Rectal smooth muscle tissue (tissue), 1 donor: ENCODE measurements around the gene DDI1.

Source experiments
- H3K27ac ChIP-seq: one replicate; pipeline ENCODE4 v1.7.0; 2013; ENCODE audit warnings: low read depth, low read length, inconsistent platforms
- H3K27me3 ChIP-seq: one replicate; pipeline ENCODE4 v1.7.0; 2013; ENCODE audit warnings: low read length; ENCODE audit not compliant: control insufficient read depth, insufficient read depth
- H3K36me3 ChIP-seq: one replicate; pipeline ENCODE4 v1.7.0; 2013; ENCODE audit warnings: low read length; ENCODE audit not compliant: control insufficient read depth, insufficient read depth
- H3K4me1 ChIP-seq: one replicate; pipeline ENCODE4 v1.7.0; 2013; ENCODE audit warnings: low read length; ENCODE audit not compliant: control insufficient read depth, insufficient read depth
- H3K4me3 ChIP-seq: one replicate; pipeline ENCODE4 v1.7.0; 2013; ENCODE audit warnings: low read length
- H3K9ac ChIP-seq: one replicate; pipeline ENCODE4 v1.7.0; 2013; ENCODE audit warnings: low read length

The DDI1 gene

DNA sequence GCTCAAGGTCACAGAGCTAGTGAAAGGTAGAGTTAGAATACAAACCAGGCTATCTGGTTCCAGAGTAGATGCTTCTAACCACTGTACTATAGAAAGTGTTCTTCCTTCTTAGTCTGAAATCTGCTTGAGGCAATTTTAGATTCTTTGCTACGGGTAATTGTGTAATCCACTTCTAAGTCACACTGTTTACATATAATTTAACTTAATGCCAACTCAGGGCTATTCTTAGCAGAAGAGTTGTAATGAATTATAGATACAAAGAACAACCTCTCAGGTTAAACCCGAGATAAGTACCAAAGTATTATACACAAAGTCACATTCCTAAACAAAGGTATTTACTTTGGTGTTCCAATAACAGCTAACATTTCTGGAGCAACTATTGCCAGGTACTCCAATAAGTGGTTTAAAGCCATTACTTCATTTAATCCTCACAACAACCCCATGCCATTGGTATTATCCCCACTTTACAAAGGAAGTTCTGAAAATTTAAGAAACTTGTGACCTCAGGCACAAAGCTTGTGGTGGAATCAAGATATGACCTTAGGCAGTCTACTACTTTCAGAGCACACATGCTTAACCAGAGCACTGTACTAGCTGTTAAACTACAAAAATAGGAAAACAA is 31.1 kb upstream of the DDI1 start:
- no peaks in the 10 kb centered on the region for H3K36me3 ChIP-seq
- H3K4me3 ChIP-seq, result no peak overlapping the region
- no peaks in the 10 kb centered on the region for H3K27me3 ChIP-seq

DNA sequence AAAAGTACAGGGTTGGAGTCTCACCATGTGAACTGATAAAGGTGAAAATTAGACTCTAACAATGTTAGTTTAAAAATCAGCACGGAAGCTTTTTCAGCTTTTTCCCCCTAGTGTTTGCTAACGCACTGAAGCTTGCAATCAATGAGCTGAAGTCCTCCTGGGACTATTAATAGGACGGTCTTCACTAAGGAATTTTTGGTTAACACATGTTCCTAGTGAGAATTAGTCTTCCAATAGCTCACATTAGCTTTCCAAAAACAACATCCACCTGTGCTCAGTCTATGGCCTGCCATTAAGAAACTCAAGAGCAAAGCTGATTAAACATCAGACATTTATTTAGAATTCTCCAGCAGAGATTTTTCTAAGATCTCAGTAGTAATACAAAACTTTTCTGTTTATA is 26.7 kb upstream of the DDI1 start:
- Histone ChIP-seq H3K4me1 (no peaks in the 10 kb centered on the region), H3K4me3 (no peak overlapping the region), H3K27me3 (no peaks in the 10 kb centered on the region), H3K9ac (no peak overlapping the region), H3K36me3 (no peaks in the 10 kb centered on the region), H3K27ac (no peak overlapping the region)

More for the DNA sequence above, 31.1 kb upstream of the DDI1 start:
- Histone ChIP-seq H3K9ac (no peak overlapping the region), H3K4me1 (no peaks in the 10 kb centered on the region), H3K27ac (no peak overlapping the region)

DNA sequence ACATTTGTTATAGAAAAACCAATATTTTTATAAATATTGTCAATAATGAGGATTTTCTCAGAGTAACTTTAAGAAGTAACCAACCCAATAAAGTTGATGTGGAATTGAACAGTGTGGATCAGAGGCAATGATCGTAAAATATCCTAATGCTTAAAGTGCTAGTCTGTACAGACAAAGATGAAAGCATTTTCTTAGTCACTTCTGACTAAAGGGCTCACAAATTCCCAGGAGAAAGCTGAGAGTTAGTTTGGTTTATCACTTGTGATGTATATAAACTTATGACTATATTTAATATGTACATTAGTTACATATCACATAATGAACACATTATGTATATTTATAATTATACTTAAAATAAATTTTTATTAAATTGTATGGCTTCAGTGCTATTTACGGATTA is 25.4 kb upstream of the DDI1 start:
- Histone ChIP-seq H3K4me3 (no peak overlapping the region), H3K9ac (no peak overlapping the region), H3K36me3 (no peaks in the 10 kb centered on the region), H3K27ac (no peak overlapping the region), H3K4me1 (no peaks in the 10 kb centered on the region), H3K27me3 (no peaks in the 10 kb centered on the region)

DNA sequence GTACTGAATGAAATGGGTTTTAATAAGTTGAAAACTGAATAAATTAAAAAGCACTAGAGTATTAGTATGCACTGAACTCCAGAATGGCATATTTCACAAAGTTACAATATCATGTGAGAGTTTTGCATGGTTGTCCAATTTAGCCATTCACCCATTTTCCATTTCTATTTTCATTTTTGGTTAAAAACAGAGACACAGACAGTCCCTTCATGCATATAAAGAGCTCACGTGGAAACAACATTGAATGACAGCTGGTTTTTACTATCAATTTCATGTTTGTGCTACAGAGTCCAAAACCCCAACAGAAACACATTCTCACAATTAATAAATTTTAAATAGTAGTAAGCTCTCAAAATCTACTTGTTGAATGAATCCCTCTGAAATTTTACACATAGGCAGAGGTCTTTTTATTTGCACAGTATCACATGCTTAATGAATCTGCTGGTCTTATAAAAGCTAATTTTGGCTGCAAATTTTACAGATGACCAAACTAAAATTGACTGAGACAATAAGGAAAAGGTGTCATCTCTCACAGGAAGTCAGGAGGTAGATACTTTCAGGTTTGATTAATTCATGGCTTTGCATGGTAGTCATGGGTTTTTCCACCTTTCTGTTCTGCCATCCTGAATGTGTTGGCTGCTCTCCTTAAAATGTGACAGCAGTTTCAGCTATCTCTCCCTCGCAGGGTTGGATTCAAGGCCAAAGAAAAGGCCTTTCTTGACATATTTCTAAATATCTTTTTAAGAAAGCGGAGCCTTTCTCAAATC is 20.6 kb upstream of the DDI1 start:
- no peaks in the 10 kb centered on the region for H3K36me3 ChIP-seq
- H3K9ac ChIP-seq, result no peak overlapping the region
- H3K4me3 ChIP-seq, result no peak overlapping the region
- H3K4me1 ChIP-seq, result no peaks in the 10 kb centered on the region
- H3K27me3 ChIP-seq, result no peaks in the 10 kb centered on the region
- no peak overlapping the region for H3K27ac ChIP-seq

DNA sequence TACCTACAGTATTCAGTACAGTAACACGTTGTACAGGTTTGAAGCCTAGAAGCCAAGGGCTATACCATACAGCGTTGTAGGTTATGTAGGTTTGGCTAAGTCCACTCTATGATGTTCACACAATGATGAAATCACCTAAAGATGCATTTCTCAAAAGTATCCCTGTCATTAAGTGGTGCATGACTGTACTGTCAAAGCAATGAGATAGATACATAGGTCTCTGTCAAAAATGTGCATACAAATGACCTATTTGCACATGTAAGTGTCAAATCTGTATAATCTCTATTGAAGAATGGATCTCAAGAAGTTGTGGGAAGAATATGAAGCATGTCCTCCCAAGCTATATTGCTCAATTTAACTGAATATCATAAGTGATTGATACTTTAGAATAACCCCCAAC is 11.9 kb upstream of the DDI1 start:
- no peaks in the 10 kb centered on the region for H3K4me1 ChIP-seq
- H3K36me3 ChIP-seq, result no peaks in the 10 kb centered on the region
- no peaks in the 10 kb centered on the region for H3K27me3 ChIP-seq
- no peak overlapping the region for H3K9ac ChIP-seq
- H3K27ac ChIP-seq, result no peak overlapping the region
- no peak overlapping the region for H3K4me3 ChIP-seq

DNA sequence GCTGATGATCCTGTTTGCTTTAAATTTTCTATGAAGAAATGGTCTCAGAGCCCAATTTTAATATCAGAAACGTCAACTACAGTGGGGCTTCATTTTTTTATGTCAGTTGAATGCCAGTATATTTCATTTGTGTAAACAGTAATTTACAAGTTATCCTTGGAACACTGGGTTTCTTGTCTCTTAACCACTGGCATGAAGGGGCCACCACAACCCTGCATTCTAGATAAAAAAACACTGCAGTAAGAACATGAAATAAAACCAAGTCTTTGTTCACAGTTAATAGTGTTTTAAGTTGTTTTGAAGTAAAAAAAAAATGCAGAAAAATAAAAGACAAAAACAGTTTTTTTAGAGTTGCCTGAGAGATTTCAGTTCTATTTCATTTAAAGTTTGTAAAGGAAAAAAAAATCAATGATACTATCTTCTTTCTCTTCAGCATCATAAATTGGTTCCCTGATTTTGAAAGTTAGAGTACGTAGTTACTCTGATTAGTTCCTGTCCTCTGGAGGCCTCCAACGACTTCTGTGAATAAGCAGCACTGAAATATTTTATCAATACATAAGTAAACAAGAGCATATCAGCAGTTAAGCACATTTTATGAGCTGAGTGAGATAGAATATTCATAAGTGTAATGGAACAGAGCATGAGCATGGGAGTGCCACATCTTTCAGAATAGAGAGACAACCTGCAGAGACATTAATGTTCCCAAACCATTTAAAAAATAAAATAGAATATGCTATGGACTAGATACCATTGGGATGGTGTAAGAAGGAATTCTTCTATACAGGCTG is 7.8 kb upstream of the DDI1 start:
- no peaks in the 10 kb centered on the region for H3K4me1 ChIP-seq
- no peak overlapping the region for H3K27ac ChIP-seq
- no peaks in the 10 kb centered on the region for H3K36me3 ChIP-seq
- H3K27me3 ChIP-seq, result no peaks in the 10 kb centered on the region
- H3K9ac ChIP-seq, result no peak overlapping the region
- H3K4me3 ChIP-seq, result no peak overlapping the region

- H3K27me3 ChIP-seq, result no peaks in the 10 kb centered on the region
- H3K4me1 ChIP-seq, result no peaks in the 10 kb centered on the region
- no peaks in the 10 kb centered on the region for H3K36me3 ChIP-seq
- no peak overlapping the region for H3K27ac ChIP-seq
- no peak overlapping the region for H3K9ac ChIP-seq
- no peak overlapping the region for H3K4me3 ChIP-seq
These were observed 3.3 kb upstream of the DDI1 start for GRCh38 chr11:104033134-104033533.

- Histone ChIP-seq H3K9ac (no peak overlapping the region), H3K36me3 (no peaks in the 10 kb centered on the region), H3K27me3 (no peaks in the 10 kb centered on the region), H3K4me3 (no peak overlapping the region), H3K27ac (no peak overlapping the region), H3K4me1 (no peaks in the 10 kb centered on the region)
These were observed 2.9 kb upstream of the DDI1 start for GRCh38 chr11:104033561-104033960.

GRCh38 chr11:104036995-104037394 is 555 bp downstream of the DDI1 start:
- Histone ChIP-seq H3K4me3 (no peak overlapping the region), H3K27ac (no peak overlapping the region), H3K36me3 (no peaks in the 10 kb centered on the region), H3K27me3 (no peaks in the 10 kb centered on the region), H3K9ac (no peak overlapping the region), H3K4me1 (no peaks in the 10 kb centered on the region)

- Histone ChIP-seq H3K27me3 (no peaks in the 10 kb centered on the region), H3K4me3 (no peak overlapping the region), H3K4me1 (no peaks in the 10 kb centered on the region), H3K36me3 (no peaks in the 10 kb centered on the region), H3K9ac (no peak overlapping the region), H3K27ac (no peak overlapping the region)
These were observed 5.4 kb downstream of the DDI1 start for GRCh38 chr11:104041792-104042191.

GRCh38 chr11:104043142-104043541 is 6.7 kb downstream of the DDI1 start:
- Histone ChIP-seq H3K27ac (no peak overlapping the region), H3K9ac (no peak overlapping the region), H3K27me3 (no peaks in the 10 kb centered on the region), H3K4me1 (no peaks in the 10 kb centered on the region), H3K4me3 (no peak overlapping the region), H3K36me3 (no peaks in the 10 kb centered on the region)

GRCh38 chr11:104043678-104044239 is 7.3 kb downstream of the DDI1 start:
- Histone ChIP-seq H3K4me3 (no peak overlapping the region), H3K27me3 (no peaks in the 10 kb centered on the region), H3K4me1 (no peaks in the 10 kb centered on the region), H3K27ac (no peak overlapping the region), H3K36me3 (no peaks in the 10 kb centered on the region), H3K9ac (no peak overlapping the region)
